ENCODE measurements around the gene CIB2.

CIB2 gene

DNA sequence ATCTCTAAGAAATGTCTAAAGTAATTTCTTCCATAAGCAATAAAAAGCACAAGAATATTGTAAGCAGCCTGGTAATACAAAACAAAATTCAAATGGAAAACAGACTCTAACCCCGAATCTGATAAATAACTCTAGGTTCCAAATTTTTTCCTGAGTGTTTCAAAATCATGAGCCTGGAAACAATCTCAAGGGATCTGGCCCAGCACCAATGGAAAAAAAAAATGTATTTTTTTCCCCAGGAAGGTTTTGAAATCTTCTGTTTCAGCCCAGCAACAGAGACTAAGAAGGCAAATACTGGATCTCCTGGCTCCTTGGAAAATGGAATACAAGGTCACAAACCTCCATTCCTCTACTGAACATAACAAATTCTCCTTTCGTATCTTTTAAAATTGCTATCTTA lies 66.7 kb downstream of the CIB2 start:
- no peak for DNase-seq

DNA sequence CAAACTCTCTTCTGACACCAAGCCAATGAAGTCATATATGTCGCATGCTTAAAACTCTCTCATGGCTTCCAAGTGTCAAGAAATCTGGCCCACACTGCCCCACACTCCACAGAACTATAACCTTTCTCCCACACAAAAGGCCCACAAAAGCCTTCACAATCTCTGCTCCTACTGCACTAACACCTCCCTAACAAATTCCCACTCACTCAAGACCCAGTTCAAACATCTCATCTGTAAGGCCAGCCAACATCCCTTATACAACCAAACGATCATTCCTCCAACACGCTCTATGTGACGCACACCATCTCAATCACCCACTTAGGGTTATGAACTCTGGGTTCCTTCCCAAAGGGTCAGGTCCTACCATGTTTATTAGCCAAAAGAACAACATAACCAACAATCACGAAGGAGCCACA lies 67.3 kb downstream of the CIB2 start:
- no peak for DNase-seq

DNA sequence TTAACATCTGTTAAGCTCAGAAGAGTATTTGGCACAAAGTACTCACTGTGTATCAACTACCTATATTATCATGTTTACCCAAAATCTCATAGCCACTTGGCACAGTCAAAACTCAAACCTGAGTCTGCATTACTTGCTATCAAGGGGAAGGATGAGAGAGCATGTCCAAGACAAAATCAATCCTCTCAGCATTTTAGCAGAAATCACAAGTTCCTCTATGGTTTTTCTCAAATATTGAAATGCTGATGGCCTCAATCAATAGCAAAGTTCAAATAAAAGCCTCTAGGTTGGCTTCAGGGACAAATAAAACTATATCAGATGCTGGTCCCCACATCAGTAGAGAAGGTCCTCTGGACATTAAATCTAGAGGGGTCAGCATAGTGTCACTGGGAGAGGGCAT lies 68.0 kb downstream of the CIB2 start:
- DNase-seq = no peak

DNA sequence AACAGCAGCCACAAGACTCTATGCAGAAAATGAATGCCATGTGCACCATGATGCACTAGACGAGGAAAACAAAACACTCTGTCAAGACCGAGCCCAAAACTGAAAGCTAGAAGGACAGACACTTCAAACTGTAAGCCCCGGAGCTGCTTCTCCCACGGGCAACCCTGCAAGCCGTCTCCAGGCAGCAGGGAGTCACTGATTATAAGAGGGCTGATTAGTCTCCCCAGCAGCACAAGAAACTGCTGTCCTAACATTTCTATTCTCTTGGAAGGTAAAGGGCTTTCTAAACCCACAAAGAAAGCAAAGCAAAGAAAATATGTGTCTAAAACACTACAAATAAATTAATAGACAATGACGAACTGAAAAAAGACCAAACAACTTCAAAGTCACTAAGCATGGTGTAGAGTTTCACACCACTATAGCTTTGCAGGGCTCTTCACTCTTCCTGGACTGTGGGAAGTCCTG lies 69.2 kb downstream of the CIB2 start:
- peak; percentile 53 for DNase-seq

DNA sequence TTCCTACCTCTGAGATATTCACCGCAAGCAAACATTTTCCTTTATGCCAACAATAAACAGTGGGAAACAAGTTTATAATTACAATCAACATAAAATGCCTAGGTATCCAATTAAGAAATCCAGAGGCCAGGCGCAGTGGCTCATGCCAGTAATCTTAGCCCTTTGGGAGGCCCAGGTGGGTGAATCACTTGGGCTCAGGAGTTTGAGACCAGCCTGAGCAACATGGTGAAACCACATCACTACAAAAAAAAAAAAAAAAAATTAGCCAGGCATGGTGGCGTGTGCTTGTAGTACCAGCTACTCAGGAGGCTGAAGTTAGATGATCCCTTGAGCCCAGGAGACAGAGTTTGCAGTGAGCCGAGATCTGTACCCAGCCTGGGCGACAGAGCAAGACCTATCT lies 71.0 kb downstream of the CIB2 start:
- DNase-seq = no peak

DNA sequence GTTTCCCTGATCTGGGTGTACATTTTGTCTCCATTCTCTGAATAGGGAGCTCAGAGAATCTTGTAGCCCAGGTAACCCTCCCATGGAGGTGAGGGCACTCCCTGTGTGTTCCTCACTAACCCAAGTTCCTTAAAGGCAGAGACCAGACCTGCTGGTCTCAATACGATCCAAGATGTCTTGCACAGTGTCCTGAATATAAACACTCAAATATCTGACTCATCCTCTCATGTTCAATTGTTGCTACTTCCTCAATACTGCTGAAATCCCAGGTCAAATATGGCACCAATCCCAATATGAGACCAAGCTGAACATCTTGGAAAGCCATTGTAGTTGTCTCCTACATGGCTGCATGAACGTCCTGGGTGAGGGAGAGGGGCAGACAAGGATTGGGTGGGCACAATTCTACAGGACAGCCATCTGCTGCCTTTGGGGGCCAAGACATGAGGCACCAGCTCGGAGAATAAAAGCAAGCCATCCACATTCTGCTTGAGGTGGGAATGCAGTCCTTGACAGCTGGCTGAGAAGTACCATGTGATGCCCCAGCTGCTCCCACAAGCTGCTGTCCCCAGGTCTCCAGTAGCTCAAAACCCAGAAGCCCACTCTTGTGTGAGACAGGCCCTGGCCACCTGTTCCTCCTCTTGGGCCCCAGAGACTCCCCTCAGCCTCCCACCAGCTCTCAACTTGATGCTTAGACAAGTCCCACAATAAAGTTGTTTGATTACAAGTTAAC lies 72.0 kb downstream of the CIB2 start:
- DNase-seq = peak; percentile 99

DNA sequence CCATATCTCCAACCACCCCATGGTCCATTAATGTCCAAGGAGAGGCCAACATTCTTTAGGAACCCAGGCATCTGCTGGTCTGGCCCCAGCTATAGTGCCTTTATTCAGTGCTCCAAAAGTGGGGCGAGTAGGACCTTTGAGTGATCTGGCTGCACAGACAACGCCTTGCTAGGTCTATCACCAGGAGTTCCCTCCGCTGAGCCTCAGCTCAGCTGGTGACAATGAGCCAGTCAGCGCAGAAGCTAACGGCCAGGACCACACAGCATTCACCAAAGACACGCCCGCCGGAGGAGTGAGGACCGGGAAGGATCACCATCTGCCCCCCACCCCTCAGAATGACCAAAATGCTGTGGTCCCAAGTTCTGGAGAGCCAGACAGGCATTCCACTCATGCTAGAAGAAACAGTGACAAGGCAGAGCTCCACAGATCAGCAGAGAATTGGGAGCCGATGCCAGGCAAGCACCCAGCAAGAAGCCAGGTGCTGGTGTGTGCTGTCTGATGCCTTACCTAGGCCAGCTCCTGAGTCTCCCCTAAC lies 72.8 kb downstream of the CIB2 start:
- no peak for DNase-seq

DNA sequence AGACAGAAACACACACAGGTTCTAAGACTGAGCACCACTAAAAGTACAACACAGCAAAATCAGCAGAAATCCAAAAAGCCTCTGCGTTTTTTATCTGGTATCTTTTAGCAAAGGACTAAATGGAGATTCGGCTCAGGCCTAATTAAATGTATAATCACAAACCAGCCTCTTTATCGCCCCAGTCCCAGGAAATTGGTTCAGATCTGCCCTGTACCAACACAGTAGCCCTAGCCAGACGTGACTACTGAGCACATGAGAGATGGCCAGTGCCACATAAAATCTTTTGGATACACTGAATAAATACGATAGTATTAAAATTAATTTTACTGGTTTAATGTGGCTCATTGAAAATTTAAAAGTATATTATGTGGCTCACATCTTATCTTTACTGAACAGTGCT lies 73.4 kb downstream of the CIB2 start:
- DNase-seq = no peak

DNA sequence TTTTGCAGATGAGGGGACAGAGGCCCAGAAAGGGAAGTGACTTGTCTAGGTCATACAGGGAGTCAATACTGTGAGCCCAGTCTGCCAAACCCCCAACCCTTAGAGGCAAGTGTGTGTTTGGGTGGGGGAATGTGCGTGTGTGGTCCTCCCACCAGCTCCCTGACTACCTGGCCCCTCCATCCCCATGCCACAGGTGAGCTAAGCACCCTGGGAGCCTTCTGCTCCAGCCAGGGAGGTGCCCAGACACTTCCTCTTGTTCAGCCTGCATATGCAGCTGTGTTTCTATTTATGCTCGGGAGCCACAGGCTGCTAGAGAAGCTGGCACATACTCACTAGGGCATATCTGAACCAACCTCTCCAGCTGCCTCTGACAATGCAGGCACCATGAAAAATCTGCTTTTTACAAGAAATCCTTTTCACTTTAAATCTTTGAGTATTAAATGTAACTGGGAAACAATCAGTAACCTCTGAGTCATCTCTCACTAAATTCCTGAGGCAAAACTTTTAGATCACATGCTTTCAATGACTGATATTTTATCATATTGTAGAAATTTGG lies 74.5 kb downstream of the CIB2 start:
- DNase-seq = no peak

DNA sequence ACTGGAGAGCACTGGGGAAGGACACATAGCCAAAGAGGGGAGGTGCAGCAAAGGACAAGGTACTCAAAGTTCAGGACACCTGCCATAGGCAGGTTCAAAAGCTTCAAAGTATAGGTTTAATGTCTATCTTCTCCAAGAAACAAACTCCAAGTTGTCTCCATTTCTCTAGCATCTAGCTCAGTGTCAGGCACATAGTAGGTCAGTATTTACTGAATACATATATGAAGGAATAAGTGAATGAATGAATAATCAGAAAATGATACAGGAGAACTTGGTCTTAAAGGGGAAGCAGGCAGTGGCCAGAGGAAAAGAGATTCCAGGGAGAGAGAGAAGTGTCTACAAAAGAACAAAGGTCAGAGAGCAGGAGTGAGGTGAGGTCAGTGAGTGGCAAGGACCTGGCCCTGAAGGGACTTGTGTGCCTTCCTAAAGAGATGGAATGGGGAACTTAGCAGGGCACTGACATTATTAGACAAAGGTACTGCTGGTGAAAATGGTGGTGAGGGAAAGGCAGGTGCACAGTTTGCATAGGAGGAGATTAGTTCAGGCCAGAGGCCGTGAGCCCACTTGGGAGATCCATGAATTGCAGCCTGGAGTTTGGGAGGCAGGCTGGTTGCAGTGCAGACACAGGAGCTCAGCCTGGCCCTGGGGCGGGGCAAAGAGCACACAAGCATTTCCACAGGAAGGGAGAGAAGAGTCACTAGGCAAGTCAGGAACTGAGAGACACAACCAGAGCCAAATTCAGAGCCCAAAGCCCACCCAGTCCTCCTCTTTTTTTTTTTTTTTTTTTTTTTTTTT lies 75.1 kb downstream of the CIB2 start:
- DNase-seq = no peak

DNA sequence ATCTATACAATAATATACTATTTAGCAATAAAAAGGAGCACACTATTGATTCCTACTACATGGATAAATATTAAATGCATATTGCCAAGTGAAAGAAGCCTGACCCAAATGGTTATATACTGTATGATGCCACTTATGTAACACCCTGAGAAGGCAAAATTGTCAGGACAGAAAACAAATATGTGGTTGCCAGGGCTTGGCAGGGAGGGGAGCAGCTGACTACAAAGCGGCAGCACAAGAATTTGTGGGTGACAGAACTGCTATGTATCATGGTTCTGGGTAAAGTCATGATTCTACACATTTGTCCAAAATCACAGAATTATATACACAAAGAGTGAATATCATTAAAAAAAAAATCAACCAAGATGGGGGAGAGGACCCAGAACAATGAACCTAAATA lies 76.3 kb downstream of the CIB2 start:
- no peak for DNase-seq

All from NCI-H524 treated with DMSO at 0.1 percent for 48 hours (cell line).